Parathyroid adenoma (tissue), 2 donors: Measurements from ENCODE around the gene FDXR.
A peak's percentile ranks its signal among the peaks of the same experiment; 100 is the strongest.

Source experiments
- H2AFZ ChIP-seq: fragments of 300-600 bp; sonication (generic); one replicate; pipeline ENCODE4 v1.7.0; 2017; ENCODE audit warnings: antibody characterized with exemption, mild to moderate bottlenecking
- H3K27ac ChIP-seq: fragments of 300-600 bp; sonication (generic); one replicate; pipeline ENCODE4 v1.7.0; 2017
- H3K27me3 ChIP-seq: fragments of 300-600 bp; sonication (generic); one replicate; pipeline ENCODE4 v1.7.0; 2017; ENCODE audit warnings: low read length; ENCODE audit not compliant: control insufficient read depth, insufficient read depth
- H3K36me3 ChIP-seq: fragments of 300-600 bp; sonication (generic); one replicate; pipeline ENCODE4 v1.7.0; 2017; ENCODE audit warnings: low read length; ENCODE audit not compliant: control insufficient read depth, insufficient read depth
- H3K4me1 ChIP-seq: fragments of 300-600 bp; sonication (generic); one replicate; pipeline ENCODE4 v1.7.0; 2017; ENCODE audit warnings: control low read depth
- H3K4me2 ChIP-seq: fragments of 300-600 bp; sonication (generic); one replicate; pipeline ENCODE4 v1.7.0; 2017; ENCODE audit warnings: low read length
- H3K4me3 ChIP-seq: fragments of 300-600 bp; sonication (generic); one replicate; pipeline ENCODE4 v1.7.0; 2017; ENCODE audit warnings: low read depth, low read length
- H3K79me2 ChIP-seq: fragments of 300-600 bp; sonication (generic); one replicate; pipeline ENCODE4 v1.7.0; 2017; ENCODE audit warnings: control low read depth
- H3K9ac ChIP-seq: fragments of 300-600 bp; sonication (generic); one replicate; pipeline ENCODE4 v1.7.0; 2017; ENCODE audit warnings: mild to moderate bottlenecking
- H3K9me3 ChIP-seq: fragments of 300-600 bp; sonication (generic); one replicate; pipeline ENCODE4 v1.7.0; 2017; ENCODE audit warnings: low read length; ENCODE audit not compliant: control insufficient read depth
- CTCF ChIP-seq: fragments of 300-600 bp; sonication (generic); IDR thresholded peaks from one replicate; pipeline ENCODE4 v1.7.0; 2017; ENCODE audit warnings: antibody characterized with exemption, mild to moderate bottlenecking
- donor health status: primary hyperparathyroidism.

FDXR gene

GRCh38 chr17:74900208-74900607 is 27.4 kb upstream of the FDXR start:
- no peaks in the 10 kb centered on the region for H3K79me2 ChIP-seq
- no peak overlapping the region for H3K9ac ChIP-seq
- no peak overlapping the region for H2AFZ ChIP-seq
- no peaks in the 10 kb centered on the region for H3K9me3 ChIP-seq
- no peak overlapping the region for H3K27ac ChIP-seq
- TF ChIP-seq CTCF: no peak
- H3K4me1 ChIP-seq: no peaks in the 10 kb centered on the region
- no peak overlapping the region for H3K4me2 ChIP-seq
- H3K36me3 ChIP-seq: no peaks in the 10 kb centered on the region
- H3K27me3 ChIP-seq: no peaks in the 10 kb centered on the region
- no peak overlapping the region for H3K4me3 ChIP-seq

- no peak overlapping the region for H3K4me3 ChIP-seq
- H3K36me3 ChIP-seq: no peaks in the 10 kb centered on the region
- H3K4me2 ChIP-seq: no peak overlapping the region
- H3K27ac ChIP-seq: no peak overlapping the region
- no peaks in the 10 kb centered on the region for H3K4me1 ChIP-seq
- H3K9me3 ChIP-seq: no peaks in the 10 kb centered on the region
- H3K27me3 ChIP-seq: no peaks in the 10 kb centered on the region
- TF ChIP-seq CTCF: no peak
- no peaks in the 10 kb centered on the region for H3K79me2 ChIP-seq
- H3K9ac ChIP-seq: no peak overlapping the region
- H2AFZ ChIP-seq: no peak overlapping the region
Observed at GRCh38 chr17:74898376-74898946, 25.7 kb upstream of the FDXR start.

- no peak overlapping the region for H2AFZ ChIP-seq
- no peak for TF ChIP-seq CTCF
- H3K79me2 ChIP-seq: no peaks in the 10 kb centered on the region
- H3K27ac ChIP-seq: no peak overlapping the region
- no peaks in the 10 kb centered on the region for H3K36me3 ChIP-seq
- H3K4me1 ChIP-seq: no peaks in the 10 kb centered on the region
- H3K9me3 ChIP-seq: no peaks in the 10 kb centered on the region
- H3K9ac ChIP-seq: no peak overlapping the region
- no peak overlapping the region for H3K4me3 ChIP-seq
- H3K27me3 ChIP-seq: no peaks in the 10 kb centered on the region
- no peak overlapping the region for H3K4me2 ChIP-seq
Observed at GRCh38 chr17:74893936-74894671, 21.3 kb upstream of the FDXR start.

GRCh38 chr17:74892974-74893911 is 20.4 kb upstream of the FDXR start, which contains the start of gene FADS6:
Gene FADS6 (minus strand): TSS chr17:74893633. CDS start chr17:74893595, 38 bp downstream.
- H3K36me3 ChIP-seq: no peaks in the 10 kb centered on the region
- peak within 1 kb of the TSS; percentile 52 for H3K4me2 ChIP-seq
- no peak within 1 kb of the TSS for H3K27ac ChIP-seq
- H3K4me1 ChIP-seq: no peaks in the 10 kb centered on the region
- H2AFZ ChIP-seq: peak within 1 kb of the TSS; percentile 82
- no peak within 1 kb of the TSS for H3K9ac ChIP-seq
- H3K4me3 ChIP-seq: peak within 1 kb of the TSS; percentile 39
- no peaks in the 10 kb centered on the region for H3K79me2 ChIP-seq
- no peaks in the 10 kb centered on the region for H3K27me3 ChIP-seq
- no peak for TF ChIP-seq CTCF
- no peaks in the 10 kb centered on the region for H3K9me3 ChIP-seq
